Keratinocyte (primary cell): ENCODE data around the gene IL15RA. TPM values are rescaled to one million over a fixed set of nuclear protein-coding genes. Genes with fewer than 3 reads are reported as not detected.
A peak's percentile ranks its signal among the peaks of the same experiment; 100 is the strongest.

ENCODE experiments used
- DNase-seq: peaks from one replicate; pipeline ENCODE4 v3.0.0-alpha.2; 2011; ENCODE audit warnings: low read depth, missing footprints, low spot score
- FAIRE-seq: peaks from 2 replicates; lab custom pipeline; 2011; peaks lifted over from hg19 to GRCh38; lab: Jason Lieb, UNC
- H2AFZ ChIP-seq: 2 replicates; pipeline ENCODE4 v1.6.0; 2012; ENCODE audit warnings: low read length, control low read depth, inconsistent platforms; ENCODE audit not compliant: control insufficient read depth
- H3K27ac ChIP-seq: 2 replicates; pipeline ENCODE4 v1.5.1; 2011; ENCODE audit warnings: low read length; ENCODE audit not compliant: control insufficient read depth, insufficient read depth
- H3K27me3 ChIP-seq: 3 replicates; pipeline ENCODE4 v1.6.0; 2011; ENCODE audit warnings: low read length; ENCODE audit not compliant: control insufficient read depth, insufficient read depth; ENCODE audit errors: extremely low read depth
- H3K36me3 ChIP-seq, 2 experiments: 2 replicates in 1 of 2; 3 replicates in 1 of 2; pipeline ENCODE4 v1.5.1; 2011; ENCODE audit warnings: low read length in 2 of 2, mild to moderate bottlenecking in 1 of 2; ENCODE audit not compliant: control insufficient read depth in 2 of 2, insufficient read depth in 2 of 2; ENCODE audit errors: extremely low read depth in 1 of 2
- H3K4me1 ChIP-seq: 3 replicates; pipeline ENCODE4 v1.5.1; 2011; ENCODE audit warnings: low read length; ENCODE audit not compliant: control insufficient read depth, insufficient read depth; ENCODE audit errors: extremely low read depth
- H3K4me2 ChIP-seq: 3 replicates; pipeline ENCODE4 v1.6.0; 2011; ENCODE audit warnings: low read depth, low read length; ENCODE audit not compliant: control insufficient read depth, insufficient read depth; ENCODE audit errors: extremely low read depth
- H3K4me3 ChIP-seq, 3 experiments: fragments of 200-600 bp in 1 of 3; sonication (generic) in 1 of 3; 2 replicates in 2 of 3; 3 replicates in 1 of 3; pipeline ENCODE4 v1.5.1; 2011 to 2016; ENCODE audit warnings: low read length in 3 of 3, mild to moderate bottlenecking in 3 of 3, control low read depth in 2 of 3, inconsistent platforms in 1 of 3, low read depth in 1 of 3, mixed read lengths in 1 of 3, mixed run types in 1 of 3, moderate library complexity in 1 of 3; ENCODE audit not compliant: control insufficient read depth in 2 of 3, insufficient read depth in 2 of 3; ENCODE audit errors: extremely low read depth in 1 of 3
- H3K79me2 ChIP-seq: 2 replicates; pipeline ENCODE4 v1.6.0; 2012; ENCODE audit warnings: low read length; ENCODE audit not compliant: control insufficient read depth, insufficient read depth
- H3K9ac ChIP-seq: 3 replicates; pipeline ENCODE4 v1.6.0; 2011; ENCODE audit warnings: low read length; ENCODE audit not compliant: control insufficient read depth, insufficient read depth; ENCODE audit errors: extremely low read depth
- H3K9me1 ChIP-seq: 3 replicates; pipeline ENCODE4 v1.6.0; 2011; ENCODE audit warnings: low read length; ENCODE audit not compliant: control insufficient read depth, insufficient read depth; ENCODE audit errors: extremely low read depth
- H3K9me3 ChIP-seq: 2 replicates; pipeline ENCODE4 v1.5.1; 2012; ENCODE audit warnings: low read depth, low read length; ENCODE audit not compliant: control insufficient read depth
- H4K20me1 ChIP-seq: 3 replicates; pipeline ENCODE4 v1.6.0; 2011; ENCODE audit warnings: low read length; ENCODE audit not compliant: control insufficient read depth, insufficient read depth; ENCODE audit errors: extremely low read depth
- EZH2 ChIP-seq: IDR thresholded peaks from one replicate; pipeline ENCODE4 v1.6.1; 2012; ENCODE audit warnings: inconsistent platforms, mild to moderate bottlenecking, low read length, moderate library complexity
- dilution Hi-C: fragments of 300-500 bp; cut with MboI; formaldehyde crosslinking; loops from one replicate; pipeline ENCODE4 v1.7.0; 2020; ENCODE audit warnings: low sequenced_read_pairs; ENCODE audit not compliant: extremely low pct_ligation_motif_present
- polyA plus RNA-seq, 5 experiments: library from polyadenylated mRNA; depleted of rRNA in 3 of 5; stranded (reverse) in 3 of 5; stranded (forward) in 1 of 5; unstranded in 1 of 5; fragments of >200 nt; gene quantifications; 1 replicate in 1 of 5; 2 replicates in 3 of 5; 3 replicates in 1 of 5; pipeline versions ENCODE4 v1.2.1 to v1.2.3, GENCODE V29; 2011 to 2012; ENCODE audit warnings: missing spikeins in 2 of 5, low read depth in 1 of 5, low replicate concordance in 1 of 5
- TF ChIP-seq, protein P1 (sequence below), 3 experiments: IDR thresholded peaks in 1 of 3; conservative IDR thresholded peaks in 1 of 3; optimal IDR thresholded peaks in 1 of 3; 2 replicates in 2 of 3; 3 replicates in 1 of 3; pipeline versions ENCODE3 to v1.5.1; 2011; ENCODE audit warnings: low read length in 3 of 3, mild to moderate bottlenecking in 3 of 3, moderate library complexity in 2 of 3, control low read depth in 1 of 3, inconsistent platforms in 1 of 3; ENCODE audit not compliant: insufficient read depth in 2 of 3; ENCODE audit errors: extremely low read depth in 1 of 3

IL15RA gene
- polyA plus RNA-seq, 1 donor (not counting 4 experiments of a cell fraction or from before 2014, with no cell fraction given): 3.8 TPM

DNA sequence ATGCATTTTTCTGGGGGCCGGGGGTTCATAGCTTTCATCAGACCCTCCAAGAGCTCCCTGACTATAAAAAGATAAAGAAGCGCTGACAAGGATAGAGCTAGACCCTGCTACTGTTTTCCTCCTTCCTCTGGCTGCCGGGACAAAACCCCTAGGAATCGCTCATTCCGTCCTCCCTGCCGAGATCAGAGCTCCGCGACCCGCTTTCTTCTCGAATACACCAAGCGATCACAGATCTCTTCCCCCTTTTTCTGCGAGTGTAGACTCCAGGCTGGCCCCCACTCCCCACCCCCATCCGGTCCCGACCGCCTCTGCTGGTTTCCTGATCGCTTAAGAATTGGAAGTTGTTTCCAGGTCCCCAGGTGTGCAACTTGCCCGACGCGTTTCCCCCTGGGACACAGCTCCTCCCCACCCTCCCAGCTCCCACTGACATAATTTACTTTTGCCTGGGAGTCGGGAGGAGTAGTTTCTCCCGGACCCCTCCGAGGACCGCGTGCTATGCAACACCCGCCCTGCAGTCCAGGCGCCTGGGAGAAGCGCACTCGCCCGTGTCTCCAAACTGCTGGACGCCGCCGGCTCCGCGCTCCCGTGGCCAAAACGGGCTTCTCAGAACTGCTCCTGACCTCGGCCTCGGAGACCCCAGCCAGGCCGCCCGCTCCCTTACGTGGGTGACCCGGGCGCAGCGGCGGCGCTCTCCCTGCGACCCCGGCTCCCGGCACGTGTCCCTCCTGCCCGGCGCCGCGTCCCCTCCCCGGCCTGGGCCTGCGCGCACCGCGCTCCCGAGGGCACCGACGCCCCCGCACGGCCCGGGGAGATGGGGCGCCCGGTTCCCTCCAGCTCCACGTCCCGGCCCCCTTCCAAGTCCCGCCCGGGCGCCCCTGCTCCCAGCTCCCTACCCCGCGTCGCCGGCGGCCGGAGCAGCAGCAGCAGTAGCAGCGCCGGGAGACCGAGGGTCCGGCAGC is 552 bp downstream of the IL15RA start:
- Histone ChIP-seq H3K9ac (peak overlapping the region; percentile 74), H2AFZ (peak overlapping the region; percentile 97), H3K4me2 (peak overlapping the region; percentile 93), H3K9me1 (no peaks in the 10 kb centered on the region), H3K79me2 (peaks cover 2% of the 10 kb centered on the region), H3K4me1 (peaks cover 4% of the 10 kb centered on the region), H3K9me3 (no peaks in the 10 kb centered on the region), H4K20me1 (no peaks in the 10 kb centered on the region), H3K4me3 (peak overlapping the region; percentile 79 to 86 (median 81)), H3K27ac (peak overlapping the region; percentile 54), H3K36me3 (no peaks in the 10 kb centered on the region), H3K27me3 (peaks cover 20% of the 10 kb centered on the region)
- dilution Hi-C loops: no loop called here
- FAIRE-seq (no peak), DNase-seq (no peak)
- TF ChIP-seq, protein P1, sequence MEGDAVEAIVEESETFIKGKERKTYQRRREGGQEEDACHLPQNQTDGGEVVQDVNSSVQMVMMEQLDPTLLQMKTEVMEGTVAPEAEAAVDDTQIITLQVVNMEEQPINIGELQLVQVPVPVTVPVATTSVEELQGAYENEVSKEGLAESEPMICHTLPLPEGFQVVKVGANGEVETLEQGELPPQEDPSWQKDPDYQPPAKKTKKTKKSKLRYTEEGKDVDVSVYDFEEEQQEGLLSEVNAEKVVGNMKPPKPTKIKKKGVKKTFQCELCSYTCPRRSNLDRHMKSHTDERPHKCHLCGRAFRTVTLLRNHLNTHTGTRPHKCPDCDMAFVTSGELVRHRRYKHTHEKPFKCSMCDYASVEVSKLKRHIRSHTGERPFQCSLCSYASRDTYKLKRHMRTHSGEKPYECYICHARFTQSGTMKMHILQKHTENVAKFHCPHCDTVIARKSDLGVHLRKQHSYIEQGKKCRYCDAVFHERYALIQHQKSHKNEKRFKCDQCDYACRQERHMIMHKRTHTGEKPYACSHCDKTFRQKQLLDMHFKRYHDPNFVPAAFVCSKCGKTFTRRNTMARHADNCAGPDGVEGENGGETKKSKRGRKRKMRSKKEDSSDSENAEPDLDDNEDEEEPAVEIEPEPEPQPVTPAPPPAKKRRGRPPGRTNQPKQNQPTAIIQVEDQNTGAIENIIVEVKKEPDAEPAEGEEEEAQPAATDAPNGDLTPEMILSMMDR (optimal IDR thresholded peaks at IDR 0.05 in 1 of 3, IDR thresholded peaks at IDR 0.05 in 1 of 3, conservative IDR thresholded peaks at IDR 0.05 in 1 of 3; ENCODE audit: extremely low read depth in 1 of 3, insufficient read depth in 2 of 3, low read length in 3 of 3): no peak
- TF ChIP-seq EZH2: no peak

DNA sequence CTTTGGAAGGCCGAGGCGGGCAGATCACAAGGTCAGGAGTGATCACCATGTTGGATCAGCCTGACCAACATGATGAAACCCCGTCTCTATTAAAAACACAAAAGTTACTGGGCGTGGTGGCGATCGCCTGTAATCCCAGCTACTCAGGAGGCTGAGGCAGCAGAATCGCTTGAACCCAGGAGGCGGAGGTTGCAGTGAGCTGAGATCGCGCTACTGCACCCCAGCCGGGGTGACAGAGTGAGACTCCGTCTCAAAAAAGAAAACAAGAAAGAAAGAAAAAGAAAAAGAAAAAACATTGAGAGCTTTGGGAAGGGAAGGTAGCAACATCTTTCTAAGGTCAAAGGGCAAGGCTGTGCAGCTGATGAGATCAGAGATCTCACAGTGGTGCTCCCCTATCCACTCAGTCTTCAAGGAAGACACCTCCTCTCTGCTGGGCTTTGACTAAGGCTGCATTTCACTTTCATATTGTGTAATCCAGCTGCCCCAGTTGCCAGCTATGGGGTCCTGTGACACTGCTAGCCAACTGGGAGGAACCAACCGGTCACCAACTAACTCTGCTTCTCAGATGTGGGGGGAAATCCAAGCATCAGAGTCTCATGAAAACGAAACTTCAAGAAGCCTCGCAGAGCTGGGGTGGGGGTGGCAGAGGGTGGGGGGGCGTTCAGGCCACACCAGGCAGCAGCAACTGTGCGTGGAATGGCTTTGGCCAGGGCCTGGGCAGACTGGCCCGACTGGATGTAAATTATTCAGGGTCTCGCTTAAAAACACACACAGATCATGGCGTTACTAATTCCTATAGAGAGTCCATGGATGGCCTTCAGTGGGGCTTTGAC is 1.5 kb downstream of the IL15RA start:
- H3K9me1 ChIP-seq: no peaks in the 10 kb centered on the region
- H3K4me1 ChIP-seq: peaks cover 12% of the 10 kb centered on the region
- peak overlapping the region; percentile 74 for H3K9ac ChIP-seq
- peak overlapping the region; percentile 93 for H3K4me2 ChIP-seq
- H3K36me3 ChIP-seq: no peaks in the 10 kb centered on the region
- H3K4me3 ChIP-seq: peak overlapping the region; percentile 65 to 81 (median 79)
- H4K20me1 ChIP-seq: no peaks in the 10 kb centered on the region
- dilution Hi-C loops: no loop called here
- peak overlapping the region; percentile 2 for H2AFZ ChIP-seq
- DNase-seq (no peak), FAIRE-seq (no peak)
- H3K79me2 ChIP-seq: peaks cover 2% of the 10 kb centered on the region
- H3K27me3 ChIP-seq: peaks cover 20% of the 10 kb centered on the region
- H3K27ac ChIP-seq: no peak overlapping the region
- TF ChIP-seq, protein P1 (optimal IDR thresholded peaks at IDR 0.05 in 1 of 3, IDR thresholded peaks at IDR 0.05 in 1 of 3, conservative IDR thresholded peaks at IDR 0.05 in 1 of 3; ENCODE audit: extremely low read depth in 1 of 3, insufficient read depth in 2 of 3, low read length in 3 of 3): no peak
- no peaks in the 10 kb centered on the region for H3K9me3 ChIP-seq
